ENCODE data around the gene DYNLRB1.

DNA sequence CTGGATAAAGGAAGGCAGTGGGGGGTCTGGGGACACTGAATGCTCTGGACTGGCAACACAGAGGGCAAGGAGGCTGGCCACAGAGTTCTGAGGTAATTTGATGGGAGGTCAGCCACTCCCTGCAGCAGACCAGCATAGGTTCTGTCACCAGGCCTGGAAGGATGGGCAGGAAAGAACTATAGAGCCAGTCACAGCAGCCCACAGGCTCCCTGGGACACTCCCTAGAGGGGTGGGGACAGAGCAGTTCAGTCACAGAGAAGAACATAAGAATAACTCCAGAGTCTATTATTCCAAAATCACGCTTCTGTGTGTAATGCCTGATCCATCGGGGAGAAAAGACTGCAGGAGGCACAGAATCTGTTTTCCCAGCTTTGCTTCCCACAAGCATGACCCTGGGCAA lies 19.6 kb downstream of the DYNLRB1 start:
- TF ChIP-seq, protein P1, sequence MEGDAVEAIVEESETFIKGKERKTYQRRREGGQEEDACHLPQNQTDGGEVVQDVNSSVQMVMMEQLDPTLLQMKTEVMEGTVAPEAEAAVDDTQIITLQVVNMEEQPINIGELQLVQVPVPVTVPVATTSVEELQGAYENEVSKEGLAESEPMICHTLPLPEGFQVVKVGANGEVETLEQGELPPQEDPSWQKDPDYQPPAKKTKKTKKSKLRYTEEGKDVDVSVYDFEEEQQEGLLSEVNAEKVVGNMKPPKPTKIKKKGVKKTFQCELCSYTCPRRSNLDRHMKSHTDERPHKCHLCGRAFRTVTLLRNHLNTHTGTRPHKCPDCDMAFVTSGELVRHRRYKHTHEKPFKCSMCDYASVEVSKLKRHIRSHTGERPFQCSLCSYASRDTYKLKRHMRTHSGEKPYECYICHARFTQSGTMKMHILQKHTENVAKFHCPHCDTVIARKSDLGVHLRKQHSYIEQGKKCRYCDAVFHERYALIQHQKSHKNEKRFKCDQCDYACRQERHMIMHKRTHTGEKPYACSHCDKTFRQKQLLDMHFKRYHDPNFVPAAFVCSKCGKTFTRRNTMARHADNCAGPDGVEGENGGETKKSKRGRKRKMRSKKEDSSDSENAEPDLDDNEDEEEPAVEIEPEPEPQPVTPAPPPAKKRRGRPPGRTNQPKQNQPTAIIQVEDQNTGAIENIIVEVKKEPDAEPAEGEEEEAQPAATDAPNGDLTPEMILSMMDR (IDR thresholded peaks at IDR 0.05; ENCODE audit: low read depth, low read length, poor library complexity, severe bottlenecking): no peak
- no peak for TF ChIP-seq EZH2phosphoT487 (IDR thresholded peaks at IDR 0.05; ENCODE audit: borderline replicate concordance, low read length)
